Activated CD8-positive, alpha-beta T cell treated with anti-CD3 and anti-CD28 coated beads, Interleukin-2, amount 10 ng/mL, durations not matched to agents 7 days and 5 days (primary cell): ENCODE measurements around the gene TARBP1. TPM values are rescaled to one million over a fixed set of nuclear protein-coding genes. Genes with fewer than 3 reads are reported as not detected.
"Not testable (repeated sequence)": the region's sequence is repeated elsewhere in the genome, so short reads cannot be mapped to it uniquely, and the experiment has no call there.

Experiments used
- ATAC-seq: fragments of 150-1000 bp; cut with Tn5 transposase; one replicate; pipeline ENCODE4 v1.10.0; 2021; ENCODE audit warnings: moderate library complexity
- CTCF ChIA-PET: fragments of 350-600 bp; sonication (Branson Sonifier 250); formaldehyde crosslinking; loops from one replicate; lab custom pipeline; 2021; ENCODE audit warnings: antibody characterized with exemption; lab: Charles Lee
- POLR2A ChIA-PET: fragments of 350-600 bp; sonication (Branson Sonifier 250); formaldehyde crosslinking; loops from one replicate; lab custom pipeline; 2021; ENCODE audit warnings: antibody characterized with exemption; lab: Charles Lee
- DNase-seq: peaks from one replicate; pipeline ENCODE4 v3.0.0-alpha.2; 2020
- H3K27ac Mint-ChIP-seq: one replicate; pipeline ENCODE4 v1.8.0; 2021; ENCODE audit warnings: mild to moderate bottlenecking, mixed read lengths
- H3K27me3 Mint-ChIP-seq: one replicate; pipeline ENCODE4 v1.8.0; 2021; ENCODE audit warnings: low read depth, mixed read lengths
- H3K36me3 Mint-ChIP-seq: one replicate; pipeline ENCODE4 v1.8.0; 2021; ENCODE audit warnings: low read depth, mixed read lengths
- H3K4me1 Mint-ChIP-seq: one replicate; pipeline ENCODE4 v1.8.0; 2021; ENCODE audit warnings: low read depth, mixed read lengths
- H3K4me3 Mint-ChIP-seq: one replicate; pipeline ENCODE4 v1.8.0; 2021; ENCODE audit warnings: mild to moderate bottlenecking, mixed read lengths
- H3K9me3 Mint-ChIP-seq: one replicate; pipeline ENCODE4 v1.8.0; 2022; ENCODE audit warnings: mixed read lengths; ENCODE audit not compliant: insufficient read depth
- total RNA-seq, 2 experiments: library from RNA; stranded (reverse); gene quantifications; one replicate each; pipeline ENCODE4 v1.2.3, GENCODE V29; 2021

The TARBP1 gene
- total RNA-seq, 2 experiments from 2014 or later, result 35.7 TPM

DNA sequence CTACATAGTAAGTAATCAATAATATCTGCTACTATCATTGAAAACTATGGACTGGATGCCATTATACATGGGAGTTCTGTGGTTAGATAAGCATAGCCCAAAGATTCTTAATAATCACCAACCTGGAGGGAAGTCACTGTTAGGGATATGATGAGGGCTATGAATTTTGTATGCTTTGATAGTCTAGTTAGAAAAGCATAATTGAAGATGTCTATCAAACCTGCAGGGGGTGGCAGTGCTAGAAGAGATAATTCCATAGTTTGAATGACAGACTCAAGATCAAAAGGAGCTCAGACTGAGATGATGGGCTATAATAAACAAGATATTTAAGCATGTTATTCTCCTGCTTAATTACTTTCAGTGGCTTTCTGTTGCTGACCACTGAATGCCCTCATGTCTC lies 121.1 kb downstream of the TARBP1 start:
- H3K4me3 Mint-ChIP-seq, result peak overlapping the region; percentile 79
- no peak overlapping the region for H3K27ac Mint-ChIP-seq
- no peak for DNase-seq
- POLR2A ChIA-PET, result interaction anchor here (3.7 kb wide), 1 partner anchor 15 kb away, joined by 24 read pairs; the partner anchor contains the start of gene COA6
- ATAC-seq, result no peak
- no peaks in the 10 kb centered on the region for H3K9me3 Mint-ChIP-seq
- peaks cover 10% of the 10 kb centered on the region for H3K36me3 Mint-ChIP-seq
- H3K4me1 Mint-ChIP-seq, result peaks cover 14% of the 10 kb centered on the region
- H3K27me3 Mint-ChIP-seq, result peaks cover 15% of the 10 kb centered on the region
- CTCF ChIA-PET, result interaction anchor here (1.2 to 3.7 kb wide), 4 partner anchors 8 to 48 kb away, joined by 3 to 17 read pairs (median 4); partner anchors contain the start of gene COA6

- DNase-seq (peak; percentile 71), ATAC-seq (peak; percentile 78)
- POLR2A ChIA-PET, result interaction anchor here (3.7 kb wide), 1 partner anchor 16 kb away, joined by 24 read pairs; the partner anchor contains the start of gene COA6
- CTCF ChIA-PET, result interaction anchor here (1.1 to 3.7 kb wide), 5 partner anchors 16 to 47 kb away, joined by 4 to 17 read pairs (median 5); partner anchors contain the start of gene COA6
- H3K36me3 Mint-ChIP-seq, result peaks cover 10% of the 10 kb centered on the region
- H3K27ac Mint-ChIP-seq, result peak overlapping the region; percentile 83
- H3K4me1 Mint-ChIP-seq, result peaks cover 14% of the 10 kb centered on the region
- not testable (repeated sequence) for H3K9me3 Mint-ChIP-seq
- H3K27me3 Mint-ChIP-seq, result peaks cover 18% of the 10 kb centered on the region
- peak overlapping the region; percentile 79 for H3K4me3 Mint-ChIP-seq
Observed at GRCh38 chr1:234356615-234357269, 122.2 kb downstream of the TARBP1 start.

GRCh38 chr1:234355782-234356510 lies 123.0 kb downstream of the TARBP1 start:
- H3K27ac Mint-ChIP-seq, result no peak overlapping the region
- H3K36me3 Mint-ChIP-seq, result peaks cover 10% of the 10 kb centered on the region
- peaks cover 12% of the 10 kb centered on the region for H3K4me1 Mint-ChIP-seq
- H3K9me3 Mint-ChIP-seq, result no peaks in the 10 kb centered on the region
- ATAC-seq (no peak), DNase-seq (no peak)
- H3K4me3 Mint-ChIP-seq, result peak overlapping the region; percentile 79
- CTCF ChIA-PET, result interaction anchor here (1.5 to 3.7 kb wide), 2 partner anchors 17 to 33 kb away, joined by 5 to 17 read pairs; partner anchors contain the start of gene COA6
- peaks cover 20% of the 10 kb centered on the region for H3K27me3 Mint-ChIP-seq
- POLR2A ChIA-PET, result interaction anchor here (3.7 kb wide), 1 partner anchor 17 kb away, joined by 24 read pairs; the partner anchor contains the start of gene COA6

DNA sequence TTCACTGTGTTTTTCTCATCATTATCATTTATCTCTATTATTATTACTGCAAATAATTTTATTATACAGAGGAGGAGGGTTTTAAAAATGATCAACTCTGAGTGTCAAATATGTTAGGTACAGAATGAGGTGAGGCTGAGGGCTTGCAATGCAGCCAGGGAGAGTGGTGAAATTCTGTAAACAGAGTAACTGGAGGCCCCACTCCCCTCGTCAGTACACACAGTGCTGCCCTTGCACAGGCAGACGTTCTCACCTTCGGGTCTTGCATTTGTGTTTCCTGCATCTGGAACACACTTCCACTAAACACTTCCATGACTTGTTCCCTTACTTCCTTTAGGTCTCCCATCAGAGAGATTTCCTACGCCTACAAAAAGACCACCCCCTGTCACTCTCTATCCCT lies 130.0 kb downstream of the TARBP1 start:
- Mint-ChIP-seq H3K36me3 (no peaks in the 10 kb centered on the region), H3K9me3 (no peaks in the 10 kb centered on the region), H3K4me3 (no peak overlapping the region), H3K4me1 (no peaks in the 10 kb centered on the region), H3K27me3 (peaks cover 18% of the 10 kb centered on the region), H3K27ac (no peak overlapping the region)
- DNase-seq, result no peak
- ChIA-PET CTCF (interaction anchor here (1.5 kb wide), 1 partner anchor 234 kb away, joined by 4 read pairs; no protein-coding TSS in a partner anchor), POLR2A (no interaction called here)
- ATAC-seq, result no peak

- no peak overlapping the region for H3K27ac Mint-ChIP-seq
- H3K27me3 Mint-ChIP-seq, result peaks cover 13% of the 10 kb centered on the region
- H3K4me1 Mint-ChIP-seq, result no peaks in the 10 kb centered on the region
- no peak overlapping the region for H3K4me3 Mint-ChIP-seq
- DNase-seq, result no peak
- ChIA-PET POLR2A (no interaction called here), CTCF (interaction anchor here (0.9 to 1.4 kb wide), 3 partner anchors 17 to 35 kb away, joined by 3 to 5 read pairs (median 3); no protein-coding TSS in a partner anchor)
- H3K36me3 Mint-ChIP-seq, result no peaks in the 10 kb centered on the region
- ATAC-seq, result no peak
- H3K9me3 Mint-ChIP-seq, result no peaks in the 10 kb centered on the region
Observed at GRCh38 chr1:234345237-234345636, 133.7 kb downstream of the TARBP1 start.

GRCh38 chr1:234342774-234343173 lies 136.2 kb downstream of the TARBP1 start:
- Mint-ChIP-seq H3K27me3 (peaks cover 7% of the 10 kb centered on the region), H3K27ac (no peak overlapping the region), H3K9me3 (peaks cover 8% of the 10 kb centered on the region), H3K36me3 (no peaks in the 10 kb centered on the region), H3K4me1 (no peaks in the 10 kb centered on the region), H3K4me3 (no peak overlapping the region)
- ATAC-seq, result no peak
- POLR2A ChIA-PET, result no interaction called here
- CTCF ChIA-PET, result no interaction called here
- no peak for DNase-seq

Other genes with a start within 250 kb of the TARBP1 start
- 10 to 100 TPM; 39.2 to 40.0 TPM for gene COA6, start 105.7 kb downstream of the TARBP1 start, total RNA-seq
- gene IRF2BP2, start 131.0 kb upstream of the TARBP1 start, total RNA-seq, result 10 to 100 TPM; 71.5 to 72.0 TPM